Panc1 (cell line): ENCODE measurements around the gene KIF1A. TPM values are rescaled to one million over a fixed set of nuclear protein-coding genes. Genes with fewer than 3 reads are reported as not detected.

Experiments used
- ATAC-seq: fragments of 200-7000 bp; cut with Tn5 transposase; 2 replicates; pipeline ENCODE4 v1.9.1; 2020; ENCODE audit warnings: mild to moderate bottlenecking, moderate library complexity
- BruUV-seq: library from RNA; stranded (reverse); fragments of 400-500 nt; replicated peaks from 2 replicates; lab custom pipeline; 2021; lab: Mats Ljungman, UMichigan
- CTCF ChIA-PET: fragments of 300-600 bp; sonication (Branson Sonifier 250); formaldehyde crosslinking; loops from one replicate; lab custom pipeline; 2022; ENCODE audit warnings: antibody characterized with exemption; lab: Charles Lee
- POLR2A ChIA-PET: fragments of 300-600 bp; sonication (Branson Sonifier 250); formaldehyde crosslinking; loops from one replicate; lab custom pipeline; 2022; ENCODE audit warnings: antibody characterized with exemption; lab: Charles Lee
- DNase-seq: peaks from one replicate; pipeline ENCODE4 v3.0.0-alpha.2; 2010; ENCODE audit warnings: low read depth, low spot score
- H3K27ac ChIP-seq: 2 replicates; pipeline ENCODE4 v1.5.1; 2011; ENCODE audit warnings: mild to moderate bottlenecking, low read length, inconsistent platforms
- H3K27me3 ChIP-seq: fragments of 200-500 bp; sonication (Bioruptor generic); 2 replicates; pipeline ENCODE4 v1.6.0; 2014; ENCODE audit warnings: low read length, inconsistent platforms; ENCODE audit not compliant: control insufficient read depth, insufficient read depth
- H3K36me3 ChIP-seq: fragments of 200-500 bp; sonication (Bioruptor generic); 2 replicates; pipeline ENCODE4 v1.5.1; 2014; ENCODE audit warnings: inconsistent platforms, mild to moderate bottlenecking, low read length, moderate library complexity; ENCODE audit not compliant: control insufficient read depth, insufficient read depth
- H3K4me1 ChIP-seq: 2 replicates; pipeline ENCODE4 v1.5.1; 2011; ENCODE audit warnings: inconsistent platforms, mild to moderate bottlenecking, low read length, moderate library complexity; ENCODE audit not compliant: control insufficient read depth, insufficient read depth
- H3K4me3 ChIP-seq, 2 experiments: 2 replicates each; pipeline ENCODE4 v1.5.1; 2011 to 2012; ENCODE audit warnings: low read depth in 2 of 2, low read length in 2 of 2, mild to moderate bottlenecking in 2 of 2, inconsistent platforms in 1 of 2, moderate library complexity in 1 of 2
- H3K9me3 ChIP-seq: fragments of 200-500 bp; sonication (Bioruptor generic); 2 replicates; pipeline ENCODE4 v1.5.1; 2014; ENCODE audit warnings: low read depth, mild to moderate bottlenecking, inconsistent platforms, low read length, moderate library complexity; ENCODE audit not compliant: control insufficient read depth, insufficient read depth
- POLR2AphosphoS5 ChIP-seq: IDR thresholded peaks from 2 replicates; pipeline ENCODE4 v1.6.1; 2012; ENCODE audit warnings: mild to moderate bottlenecking, low read depth, low read length, moderate library complexity
- SIN3A ChIP-seq: IDR thresholded peaks from 2 replicates; pipeline ENCODE4 v1.6.1; 2012; ENCODE audit warnings: low read depth, mild to moderate bottlenecking, low read length, moderate library complexity, borderline replicate concordance; ENCODE audit not compliant: insufficient read depth
- TCF7L2 ChIP-seq: IDR thresholded peaks from 2 replicates; pipeline ENCODE4 v1.6.1; 2011; ENCODE audit warnings: mild to moderate bottlenecking, low read depth, low read length, inconsistent platforms
- in situ Hi-C: cut with HindIII; loops from 2 replicates; pipeline ENCODE4 v1.10.0; 2016; ENCODE audit warnings: low sequenced_read_pairs, low pct_unique_long_range_greater_than_20kb
- intact Hi-C: fragments of 100-400 bp; cut with micrococcal nuclease; formaldehyde crosslinking; loops from one replicate; pipeline ENCODE4 v1.10.0; 2022; ENCODE audit not compliant: unreplicated experiment
- total RNA-seq: library from RNA; stranded (reverse); gene quantifications from one replicate; pipeline ENCODE4 v1.2.1, GENCODE V29; 2021; ENCODE audit not compliant: unreplicated experiment
- TF ChIP-seq, protein P1 (sequence below), 2 experiments: IDR thresholded peaks; 2 replicates each; pipeline ENCODE4 v1.6.1; 2011 to 2012; ENCODE audit warnings: low read depth in 2 of 2, control low read depth in 1 of 2, low read length in 1 of 2, mild to moderate bottlenecking in 1 of 2, moderate library complexity in 1 of 2; ENCODE audit not compliant: insufficient read depth in 1 of 2
- TF ChIP-seq, protein P2 (sequence below): fragments of 450-650 bp; IDR thresholded peaks from 2 replicates; pipeline ENCODE4 v1.5.1; 2017; ENCODE audit warnings: mild to moderate bottlenecking

KIF1A gene
- total RNA-seq, 1 experiment from 2014 or later, result 132 TPM

DNA sequence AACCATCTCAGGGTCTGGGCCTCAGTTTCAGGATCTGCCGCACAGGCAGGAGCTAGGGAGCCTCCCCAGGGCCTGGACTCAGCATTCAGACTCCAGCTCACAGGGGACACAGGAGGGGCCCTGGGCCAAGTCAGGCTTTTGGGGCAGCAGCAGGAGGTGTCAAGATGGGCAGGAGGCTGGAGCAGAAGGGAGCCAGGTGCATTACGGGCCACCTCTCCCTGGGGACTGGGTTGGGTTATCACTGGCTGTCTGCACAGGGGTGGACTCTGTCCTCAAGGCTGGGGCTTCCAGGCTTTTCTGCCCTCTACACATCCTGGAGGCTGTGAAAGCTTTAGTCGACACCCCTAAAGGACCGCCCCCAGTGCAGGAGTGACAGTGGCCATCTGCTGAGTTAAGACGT, 108.3 kb downstream of the KIF1A start:
- DNase-seq, result no peak
- ChIA-PET POLR2A (no interaction called here), CTCF (no interaction called here)
- Histone ChIP-seq H3K36me3 (no peaks in the 10 kb centered on the region), H3K4me1 (no peaks in the 10 kb centered on the region; the same call in 1 of the 2 replicates), H3K27ac (no peak overlapping the region), H3K27me3 (no peaks in the 10 kb centered on the region), H3K4me3 (no peak overlapping the region), H3K9me3 (no peaks in the 10 kb centered on the region)
- in situ Hi-C loops (no loop called here), intact Hi-C loops (no loop called here)
- no TSS peak for BruUV-seq
- no peak for TF ChIP-seq TCF7L2
- TF ChIP-seq POLR2AphosphoS5, result no peak
- TF ChIP-seq, protein P1, sequence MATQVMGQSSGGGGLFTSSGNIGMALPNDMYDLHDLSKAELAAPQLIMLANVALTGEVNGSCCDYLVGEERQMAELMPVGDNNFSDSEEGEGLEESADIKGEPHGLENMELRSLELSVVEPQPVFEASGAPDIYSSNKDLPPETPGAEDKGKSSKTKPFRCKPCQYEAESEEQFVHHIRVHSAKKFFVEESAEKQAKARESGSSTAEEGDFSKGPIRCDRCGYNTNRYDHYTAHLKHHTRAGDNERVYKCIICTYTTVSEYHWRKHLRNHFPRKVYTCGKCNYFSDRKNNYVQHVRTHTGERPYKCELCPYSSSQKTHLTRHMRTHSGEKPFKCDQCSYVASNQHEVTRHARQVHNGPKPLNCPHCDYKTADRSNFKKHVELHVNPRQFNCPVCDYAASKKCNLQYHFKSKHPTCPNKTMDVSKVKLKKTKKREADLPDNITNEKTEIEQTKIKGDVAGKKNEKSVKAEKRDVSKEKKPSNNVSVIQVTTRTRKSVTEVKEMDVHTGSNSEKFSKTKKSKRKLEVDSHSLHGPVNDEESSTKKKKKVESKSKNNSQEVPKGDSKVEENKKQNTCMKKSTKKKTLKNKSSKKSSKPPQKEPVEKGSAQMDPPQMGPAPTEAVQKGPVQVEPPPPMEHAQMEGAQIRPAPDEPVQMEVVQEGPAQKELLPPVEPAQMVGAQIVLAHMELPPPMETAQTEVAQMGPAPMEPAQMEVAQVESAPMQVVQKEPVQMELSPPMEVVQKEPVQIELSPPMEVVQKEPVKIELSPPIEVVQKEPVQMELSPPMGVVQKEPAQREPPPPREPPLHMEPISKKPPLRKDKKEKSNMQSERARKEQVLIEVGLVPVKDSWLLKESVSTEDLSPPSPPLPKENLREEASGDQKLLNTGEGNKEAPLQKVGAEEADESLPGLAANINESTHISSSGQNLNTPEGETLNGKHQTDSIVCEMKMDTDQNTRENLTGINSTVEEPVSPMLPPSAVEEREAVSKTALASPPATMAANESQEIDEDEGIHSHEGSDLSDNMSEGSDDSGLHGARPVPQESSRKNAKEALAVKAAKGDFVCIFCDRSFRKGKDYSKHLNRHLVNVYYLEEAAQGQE (IDR thresholded peaks at IDR 0.05; ENCODE audit: insufficient read depth in 1 of 2, low read depth in 2 of 2, low read length in 1 of 2), result no peak
- no peak for ATAC-seq

DNA sequence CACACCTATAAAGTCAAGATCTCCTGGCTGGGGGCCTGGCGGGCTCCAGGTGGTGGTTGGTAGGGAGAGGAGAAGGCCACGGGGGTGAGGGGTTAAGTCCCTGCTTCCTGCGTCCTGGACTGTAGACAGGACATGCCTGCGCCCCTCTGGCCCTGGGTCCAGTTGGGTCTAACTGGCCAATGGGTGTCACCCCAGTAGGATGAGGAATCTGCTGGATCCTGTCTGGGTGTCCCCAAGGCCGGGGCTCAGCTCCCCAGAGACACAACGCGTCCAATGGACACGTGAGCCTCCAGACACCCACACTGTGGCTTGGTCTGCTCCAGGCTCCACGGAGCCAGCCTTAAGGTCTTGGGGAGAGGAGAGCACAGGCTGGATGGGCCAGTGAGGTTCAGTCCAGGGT, 108.7 kb downstream of the KIF1A start:
- no peaks in the 10 kb centered on the region for H3K36me3 ChIP-seq
- ChIA-PET POLR2A (no interaction called here), CTCF (no interaction called here)
- intact Hi-C loops, result no loop called here
- BruUV-seq, result no TSS peak
- DNase-seq, result no peak
- in situ Hi-C loops, result no loop called here
- H3K27me3 ChIP-seq, result no peaks in the 10 kb centered on the region
- H3K9me3 ChIP-seq, result no peaks in the 10 kb centered on the region
- H3K4me3 ChIP-seq, result no peak overlapping the region
- TF ChIP-seq TCF7L2, result no peak
- TF ChIP-seq, protein P1 (IDR thresholded peaks at IDR 0.05; ENCODE audit: insufficient read depth in 1 of 2, low read depth in 2 of 2, low read length in 1 of 2), result no peak
- TF ChIP-seq SIN3A, result no peak
- TF ChIP-seq POLR2AphosphoS5, result no peak
- TF ChIP-seq, protein P2, sequence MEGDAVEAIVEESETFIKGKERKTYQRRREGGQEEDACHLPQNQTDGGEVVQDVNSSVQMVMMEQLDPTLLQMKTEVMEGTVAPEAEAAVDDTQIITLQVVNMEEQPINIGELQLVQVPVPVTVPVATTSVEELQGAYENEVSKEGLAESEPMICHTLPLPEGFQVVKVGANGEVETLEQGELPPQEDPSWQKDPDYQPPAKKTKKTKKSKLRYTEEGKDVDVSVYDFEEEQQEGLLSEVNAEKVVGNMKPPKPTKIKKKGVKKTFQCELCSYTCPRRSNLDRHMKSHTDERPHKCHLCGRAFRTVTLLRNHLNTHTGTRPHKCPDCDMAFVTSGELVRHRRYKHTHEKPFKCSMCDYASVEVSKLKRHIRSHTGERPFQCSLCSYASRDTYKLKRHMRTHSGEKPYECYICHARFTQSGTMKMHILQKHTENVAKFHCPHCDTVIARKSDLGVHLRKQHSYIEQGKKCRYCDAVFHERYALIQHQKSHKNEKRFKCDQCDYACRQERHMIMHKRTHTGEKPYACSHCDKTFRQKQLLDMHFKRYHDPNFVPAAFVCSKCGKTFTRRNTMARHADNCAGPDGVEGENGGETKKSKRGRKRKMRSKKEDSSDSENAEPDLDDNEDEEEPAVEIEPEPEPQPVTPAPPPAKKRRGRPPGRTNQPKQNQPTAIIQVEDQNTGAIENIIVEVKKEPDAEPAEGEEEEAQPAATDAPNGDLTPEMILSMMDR, result no peak
- H3K27ac ChIP-seq, result no peak overlapping the region
- ATAC-seq, result no peak
- no peaks in the 10 kb centered on the region; the same call in 1 of the 2 replicates for H3K4me1 ChIP-seq
